Parathyroid adenoma (tissue), 2 donors: ENCODE results near the gene LIMS1.

Source experiments
- H2AFZ ChIP-seq: fragments of 300-600 bp; sonication (generic); one replicate; pipeline ENCODE4 v1.7.0; 2017; ENCODE audit warnings: antibody characterized with exemption, mild to moderate bottlenecking
- H3K27ac ChIP-seq: fragments of 300-600 bp; sonication (generic); one replicate; pipeline ENCODE4 v1.7.0; 2017
- H3K27me3 ChIP-seq: fragments of 300-600 bp; sonication (generic); one replicate; pipeline ENCODE4 v1.7.0; 2017; ENCODE audit warnings: low read length; ENCODE audit not compliant: control insufficient read depth, insufficient read depth
- H3K36me3 ChIP-seq: fragments of 300-600 bp; sonication (generic); one replicate; pipeline ENCODE4 v1.7.0; 2017; ENCODE audit warnings: low read length; ENCODE audit not compliant: control insufficient read depth, insufficient read depth
- H3K4me1 ChIP-seq: fragments of 300-600 bp; sonication (generic); one replicate; pipeline ENCODE4 v1.7.0; 2017; ENCODE audit warnings: control low read depth
- H3K4me2 ChIP-seq: fragments of 300-600 bp; sonication (generic); one replicate; pipeline ENCODE4 v1.7.0; 2017; ENCODE audit warnings: low read length
- H3K4me3 ChIP-seq: fragments of 300-600 bp; sonication (generic); one replicate; pipeline ENCODE4 v1.7.0; 2017; ENCODE audit warnings: low read depth, low read length
- H3K79me2 ChIP-seq: fragments of 300-600 bp; sonication (generic); one replicate; pipeline ENCODE4 v1.7.0; 2017; ENCODE audit warnings: control low read depth
- H3K9ac ChIP-seq: fragments of 300-600 bp; sonication (generic); one replicate; pipeline ENCODE4 v1.7.0; 2017; ENCODE audit warnings: mild to moderate bottlenecking
- H3K9me3 ChIP-seq: fragments of 300-600 bp; sonication (generic); one replicate; pipeline ENCODE4 v1.7.0; 2017; ENCODE audit warnings: low read length; ENCODE audit not compliant: control insufficient read depth
- TF ChIP-seq, protein P1 (sequence below): fragments of 300-600 bp; sonication (generic); IDR thresholded peaks from one replicate; pipeline ENCODE4 v1.7.0; 2017; ENCODE audit warnings: antibody characterized with exemption, mild to moderate bottlenecking
- donor health status: primary hyperparathyroidism.

The LIMS1 gene

GRCh38 chr2:108623616-108624015 lies 89.3 kb downstream of the LIMS1 start:
- Histone ChIP-seq H3K4me1 (peaks cover 12% of the 10 kb centered on the region), H3K4me2 (no peak overlapping the region), H3K9me3 (no peaks in the 10 kb centered on the region), H2AFZ (no peak overlapping the region), H3K4me3 (no peak overlapping the region), H3K9ac (no peak overlapping the region), H3K36me3 (no peaks in the 10 kb centered on the region), H3K27me3 (no peaks in the 10 kb centered on the region), H3K79me2 (peaks cover 8% of the 10 kb centered on the region), H3K27ac (no peak overlapping the region)
- TF ChIP-seq, protein P1, sequence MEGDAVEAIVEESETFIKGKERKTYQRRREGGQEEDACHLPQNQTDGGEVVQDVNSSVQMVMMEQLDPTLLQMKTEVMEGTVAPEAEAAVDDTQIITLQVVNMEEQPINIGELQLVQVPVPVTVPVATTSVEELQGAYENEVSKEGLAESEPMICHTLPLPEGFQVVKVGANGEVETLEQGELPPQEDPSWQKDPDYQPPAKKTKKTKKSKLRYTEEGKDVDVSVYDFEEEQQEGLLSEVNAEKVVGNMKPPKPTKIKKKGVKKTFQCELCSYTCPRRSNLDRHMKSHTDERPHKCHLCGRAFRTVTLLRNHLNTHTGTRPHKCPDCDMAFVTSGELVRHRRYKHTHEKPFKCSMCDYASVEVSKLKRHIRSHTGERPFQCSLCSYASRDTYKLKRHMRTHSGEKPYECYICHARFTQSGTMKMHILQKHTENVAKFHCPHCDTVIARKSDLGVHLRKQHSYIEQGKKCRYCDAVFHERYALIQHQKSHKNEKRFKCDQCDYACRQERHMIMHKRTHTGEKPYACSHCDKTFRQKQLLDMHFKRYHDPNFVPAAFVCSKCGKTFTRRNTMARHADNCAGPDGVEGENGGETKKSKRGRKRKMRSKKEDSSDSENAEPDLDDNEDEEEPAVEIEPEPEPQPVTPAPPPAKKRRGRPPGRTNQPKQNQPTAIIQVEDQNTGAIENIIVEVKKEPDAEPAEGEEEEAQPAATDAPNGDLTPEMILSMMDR, result no peak

- Histone ChIP-seq H3K4me2 (no peak overlapping the region), H3K9me3 (no peaks in the 10 kb centered on the region), H2AFZ (no peak overlapping the region), H3K4me3 (no peak overlapping the region), H3K4me1 (peaks cover 12% of the 10 kb centered on the region), H3K9ac (no peak overlapping the region), H3K27ac (no peak overlapping the region), H3K27me3 (no peaks in the 10 kb centered on the region), H3K79me2 (peaks cover 18% of the 10 kb centered on the region), H3K36me3 (no peaks in the 10 kb centered on the region)
- TF ChIP-seq, protein P1, result no peak
Observed at GRCh38 chr2:108625186-108625827, 91.0 kb downstream of the LIMS1 start.

DNA sequence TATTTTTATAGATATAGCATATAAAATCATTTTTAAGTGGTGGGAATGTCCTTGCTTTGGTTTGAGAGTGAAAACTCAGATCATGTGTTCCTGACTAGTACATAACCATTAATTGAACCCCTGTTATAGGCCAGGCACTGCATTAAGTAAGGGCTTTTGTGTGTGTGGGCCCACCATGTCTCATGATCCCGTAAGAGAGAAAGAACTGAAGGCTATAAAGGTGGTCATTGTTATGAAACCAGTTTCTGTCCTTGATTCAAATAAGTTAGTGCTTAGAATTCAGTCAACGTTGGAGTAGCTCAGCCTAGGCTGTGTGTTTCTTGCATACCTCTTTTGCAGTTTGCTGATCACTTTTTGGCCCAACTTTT lies 91.5 kb downstream of the LIMS1 start:
- Histone ChIP-seq H3K4me1 (peaks cover 10% of the 10 kb centered on the region), H3K9ac (no peak overlapping the region), H3K4me3 (no peak overlapping the region), H3K27me3 (no peaks in the 10 kb centered on the region), H3K4me2 (no peak overlapping the region), H3K27ac (no peak overlapping the region), H2AFZ (no peak overlapping the region), H3K79me2 (peaks cover 18% of the 10 kb centered on the region), H3K36me3 (no peaks in the 10 kb centered on the region), H3K9me3 (no peaks in the 10 kb centered on the region)
- TF ChIP-seq, protein P1, result no peak

DNA sequence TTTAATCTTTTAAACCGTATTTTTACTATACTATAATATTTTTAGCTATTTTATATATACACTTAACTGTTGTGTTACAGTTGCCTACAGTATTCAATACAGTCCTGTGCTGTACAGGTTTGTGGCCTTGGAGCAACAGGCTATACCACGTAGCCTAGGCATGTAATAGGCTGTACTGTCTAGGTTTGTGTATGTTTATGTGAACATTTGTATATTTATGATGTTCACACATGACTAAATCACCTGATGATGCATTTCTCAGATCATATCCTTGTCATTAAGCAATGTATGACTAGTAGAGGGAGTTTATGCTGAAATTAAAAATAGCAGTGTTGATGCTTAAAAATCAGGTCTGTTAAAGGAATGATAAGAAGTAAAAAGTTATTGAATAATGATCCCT lies 92.7 kb downstream of the LIMS1 start:
- H3K79me2 ChIP-seq, result peaks cover 21% of the 10 kb centered on the region
- TF ChIP-seq, protein P1, result no peak

GRCh38 chr2:108627911-108628567 lies 93.8 kb downstream of the LIMS1 start:
- Histone ChIP-seq H3K79me2 (peaks cover 21% of the 10 kb centered on the region), H3K9me3 (no peaks in the 10 kb centered on the region), H2AFZ (no peak overlapping the region), H3K36me3 (no peaks in the 10 kb centered on the region), H3K27ac (no peak overlapping the region), H3K4me2 (no peak overlapping the region), H3K9ac (no peak overlapping the region), H3K4me1 (peaks cover 3% of the 10 kb centered on the region), H3K27me3 (no peaks in the 10 kb centered on the region), H3K4me3 (no peak overlapping the region)
- TF ChIP-seq, protein P1, result no peak

More for the DNA sequence above, 92.7 kb downstream of the LIMS1 start:
- H3K27ac ChIP-seq, result no peak overlapping the region
- H3K36me3 ChIP-seq, result no peaks in the 10 kb centered on the region
- H2AFZ ChIP-seq, result no peak overlapping the region
- H3K4me1 ChIP-seq, result peaks cover under 1% of the 10 kb centered on the region
- no peaks in the 10 kb centered on the region for H3K9me3 ChIP-seq
- H3K4me2 ChIP-seq, result no peak overlapping the region
- no peak overlapping the region for H3K9ac ChIP-seq
- H3K27me3 ChIP-seq, result no peaks in the 10 kb centered on the region
- no peak overlapping the region for H3K4me3 ChIP-seq
